Activated T-cell treated with anti-CD3 and anti-CD28 coated beads, Interleukin-2, amount 50 U/mL, for 24 hours (primary cell): ENCODE measurements around the gene CDC34.
"Not testable (repeated sequence)": the region's sequence is repeated elsewhere in the genome, so short reads cannot be mapped to it uniquely, and the experiment has no call there.

ENCODE experiments used
- DNase-seq: peaks from one replicate; pipeline ENCODE4 v3.0.0-alpha.2; 2020
- H3K27ac Mint-ChIP-seq: 2 replicates; pipeline ENCODE4 v1.8.0; 2020; ENCODE audit warnings: mild to moderate bottlenecking, mixed read lengths
- H3K27me3 Mint-ChIP-seq: 2 replicates; pipeline ENCODE4 v1.8.0; 2020; ENCODE audit warnings: mixed read lengths
- H3K36me3 Mint-ChIP-seq: 2 replicates; pipeline ENCODE4 v1.8.0; 2020; ENCODE audit warnings: low read depth, mixed read lengths
- H3K4me1 Mint-ChIP-seq: 2 replicates; pipeline ENCODE4 v1.8.0; 2020; ENCODE audit warnings: low read depth, mixed read lengths
- H3K4me3 Mint-ChIP-seq: 2 replicates; pipeline ENCODE4 v1.8.0; 2020; ENCODE audit warnings: mild to moderate bottlenecking, moderate library complexity, mixed read lengths
- H3K9me3 Mint-ChIP-seq: 2 replicates; pipeline ENCODE4 v1.8.0; 2020; ENCODE audit warnings: mixed read lengths

CDC34 gene

GRCh38 chr19:576768-577438, 45.3 kb downstream of the CDC34 start:
- no peak overlapping the region for H3K4me3 Mint-ChIP-seq
- peaks cover 46% of the 10 kb centered on the region for H3K36me3 Mint-ChIP-seq
- peaks cover 33% of the 10 kb centered on the region for H3K4me1 Mint-ChIP-seq
- H3K27ac Mint-ChIP-seq, result peak overlapping the region; percentile 44
- no peak for DNase-seq
- H3K9me3 Mint-ChIP-seq, result no peaks in the 10 kb centered on the region
- H3K27me3 Mint-ChIP-seq, result no peaks in the 10 kb centered on the region

DNA sequence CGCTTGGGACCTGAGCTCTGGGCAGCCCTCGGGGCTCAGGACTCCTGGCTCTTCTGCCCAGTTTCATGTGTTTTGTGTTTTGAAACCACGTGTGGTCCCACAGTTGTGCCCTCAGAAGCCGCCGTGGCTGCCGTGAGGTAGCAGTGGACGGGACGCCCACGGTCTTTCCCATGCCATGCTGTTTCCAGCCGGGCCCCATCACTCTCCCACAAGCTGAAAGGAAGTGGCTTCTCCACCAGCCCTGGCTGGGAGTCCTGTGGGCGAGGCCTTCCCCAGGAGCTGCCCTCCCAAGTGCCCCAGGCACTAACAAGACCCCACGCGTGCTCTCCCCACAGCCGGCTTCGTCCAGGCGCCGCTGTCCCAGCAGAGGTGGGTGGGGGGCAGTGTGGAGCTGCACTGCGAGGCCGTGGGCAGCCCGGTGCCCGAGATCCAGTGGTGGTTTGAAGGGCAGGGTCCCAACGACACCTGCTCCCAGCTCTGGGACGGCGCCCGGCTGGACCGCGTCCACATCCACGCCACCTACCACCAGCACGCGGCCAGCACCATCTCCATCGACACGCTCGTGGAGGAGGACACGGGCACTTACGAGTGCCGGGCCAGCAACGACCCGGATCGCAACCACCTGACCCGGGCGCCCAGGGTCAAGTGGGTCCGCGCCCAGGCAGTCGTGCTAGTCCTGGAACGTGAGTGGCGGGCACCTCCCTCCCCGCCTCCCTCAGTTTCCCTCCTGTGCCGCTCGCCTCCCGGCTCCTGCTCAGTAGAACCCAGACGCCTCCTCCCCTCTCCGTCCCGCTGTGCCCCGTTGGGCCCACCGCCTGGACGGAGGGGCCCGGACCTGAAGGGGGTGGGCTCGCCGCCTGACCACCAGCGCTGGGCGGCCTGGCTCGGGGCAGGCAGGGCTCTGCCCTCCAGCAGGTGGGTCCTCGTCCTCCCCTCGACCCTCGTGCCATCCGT, 46.2 kb downstream of the CDC34 start:
- Mint-ChIP-seq H3K36me3 (peaks cover 48% of the 10 kb centered on the region), H3K4me1 (peaks cover 31% of the 10 kb centered on the region), H3K27ac (no peak overlapping the region), H3K27me3 (no peaks in the 10 kb centered on the region), H3K4me3 (no peak overlapping the region), H3K9me3 (no peaks in the 10 kb centered on the region)
- DNase-seq, result no peak

DNA sequence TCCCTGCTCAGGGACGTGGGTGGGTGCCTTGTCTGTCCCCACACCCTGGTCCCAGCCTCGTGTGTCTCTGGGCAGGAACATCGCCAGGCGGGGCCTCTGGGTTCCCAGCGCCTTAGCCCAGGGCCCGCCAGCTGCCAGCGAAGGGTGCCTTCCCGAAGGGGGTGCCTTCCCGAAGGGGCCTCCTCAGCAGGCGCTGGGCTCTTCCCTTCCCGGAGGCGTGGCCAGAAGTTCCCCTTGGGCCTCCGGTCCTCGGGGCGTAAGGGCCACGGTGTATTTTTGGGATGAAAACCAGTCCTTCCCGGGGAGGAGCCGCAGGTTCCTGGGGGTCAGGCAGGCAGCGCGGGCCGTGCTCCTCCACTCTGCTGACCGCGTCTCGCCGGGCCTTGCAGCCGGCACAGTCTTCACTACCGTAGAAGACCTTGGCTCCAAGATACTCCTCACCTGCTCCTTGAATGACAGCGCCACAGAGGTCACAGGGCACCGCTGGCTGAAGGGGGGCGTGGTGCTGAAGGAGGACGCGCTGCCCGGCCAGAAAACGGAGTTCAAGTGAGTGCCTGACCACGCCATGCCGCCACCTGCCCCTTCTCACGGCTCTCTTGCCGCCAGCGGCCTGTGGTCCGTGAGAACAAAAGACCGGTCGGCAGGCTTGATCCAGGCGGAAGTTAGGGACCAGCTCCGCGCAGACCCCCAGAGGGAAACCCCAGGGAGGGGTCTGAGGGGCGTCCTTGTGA, 47.7 kb downstream of the CDC34 start:
- no peak overlapping the region for H3K4me3 Mint-ChIP-seq
- DNase-seq, result no peak
- peaks cover 47% of the 10 kb centered on the region for H3K36me3 Mint-ChIP-seq
- H3K4me1 Mint-ChIP-seq, result peaks cover 26% of the 10 kb centered on the region
- H3K27ac Mint-ChIP-seq, result no peak overlapping the region
- H3K9me3 Mint-ChIP-seq, result no peaks in the 10 kb centered on the region
- H3K27me3 Mint-ChIP-seq, result no peaks in the 10 kb centered on the region

DNA sequence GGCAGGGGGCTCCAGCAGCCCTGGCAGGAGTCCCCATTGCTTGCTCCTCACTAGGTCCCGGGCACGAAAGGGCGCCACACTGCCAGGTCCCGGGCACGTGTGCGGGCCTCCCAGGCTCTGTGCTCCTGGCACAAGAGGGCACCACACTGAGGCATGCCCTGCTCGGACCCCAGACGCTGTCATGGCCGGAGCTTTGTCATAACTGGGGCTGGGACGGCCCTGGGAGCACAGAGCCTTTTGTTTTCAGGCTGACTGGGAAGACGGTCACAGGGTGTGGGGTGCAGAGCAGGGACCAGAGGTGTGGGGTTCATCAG, 48.2 kb downstream of the CDC34 start:
- DNase-seq, result no peak
- H3K4me3 Mint-ChIP-seq, result no peak overlapping the region
- no peak overlapping the region for H3K27ac Mint-ChIP-seq
- H3K36me3 Mint-ChIP-seq, result peaks cover 43% of the 10 kb centered on the region
- no peaks in the 10 kb centered on the region for H3K27me3 Mint-ChIP-seq
- no peaks in the 10 kb centered on the region for H3K9me3 Mint-ChIP-seq
- peaks cover 21% of the 10 kb centered on the region for H3K4me1 Mint-ChIP-seq

DNA sequence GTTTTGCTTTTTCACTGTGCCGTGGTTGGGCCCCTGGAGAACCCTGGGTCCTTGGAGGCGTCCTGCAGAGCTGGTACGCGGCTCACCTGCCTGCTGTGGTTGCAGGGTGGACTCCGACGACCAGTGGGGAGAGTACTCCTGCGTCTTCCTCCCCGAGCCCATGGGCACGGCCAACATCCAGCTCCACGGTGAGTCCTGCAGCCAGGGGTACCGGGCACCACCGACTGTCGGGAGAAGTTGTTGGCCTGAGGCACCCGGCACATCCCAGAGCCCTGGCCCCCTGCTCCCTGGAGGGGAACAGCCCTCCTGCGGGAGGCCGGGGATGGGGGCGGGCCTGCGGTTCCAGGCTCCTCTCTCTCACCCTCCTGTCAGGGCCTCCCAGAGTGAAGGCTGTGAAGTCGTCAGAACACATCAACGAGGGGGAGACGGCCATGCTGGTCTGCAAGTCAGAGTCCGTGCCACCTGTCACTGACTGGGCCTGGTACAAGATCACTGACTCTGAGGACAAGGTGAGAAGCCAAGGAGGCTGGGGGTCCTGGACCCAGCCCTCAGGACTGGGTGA, 48.8 kb downstream of the CDC34 start:
- DNase-seq, result no peak
- Mint-ChIP-seq H3K9me3 (no peaks in the 10 kb centered on the region), H3K27ac (no peak overlapping the region), H3K36me3 (peaks cover 39% of the 10 kb centered on the region), H3K4me1 (peaks cover 16% of the 10 kb centered on the region), H3K4me3 (no peak overlapping the region), H3K27me3 (no peaks in the 10 kb centered on the region)

DNA sequence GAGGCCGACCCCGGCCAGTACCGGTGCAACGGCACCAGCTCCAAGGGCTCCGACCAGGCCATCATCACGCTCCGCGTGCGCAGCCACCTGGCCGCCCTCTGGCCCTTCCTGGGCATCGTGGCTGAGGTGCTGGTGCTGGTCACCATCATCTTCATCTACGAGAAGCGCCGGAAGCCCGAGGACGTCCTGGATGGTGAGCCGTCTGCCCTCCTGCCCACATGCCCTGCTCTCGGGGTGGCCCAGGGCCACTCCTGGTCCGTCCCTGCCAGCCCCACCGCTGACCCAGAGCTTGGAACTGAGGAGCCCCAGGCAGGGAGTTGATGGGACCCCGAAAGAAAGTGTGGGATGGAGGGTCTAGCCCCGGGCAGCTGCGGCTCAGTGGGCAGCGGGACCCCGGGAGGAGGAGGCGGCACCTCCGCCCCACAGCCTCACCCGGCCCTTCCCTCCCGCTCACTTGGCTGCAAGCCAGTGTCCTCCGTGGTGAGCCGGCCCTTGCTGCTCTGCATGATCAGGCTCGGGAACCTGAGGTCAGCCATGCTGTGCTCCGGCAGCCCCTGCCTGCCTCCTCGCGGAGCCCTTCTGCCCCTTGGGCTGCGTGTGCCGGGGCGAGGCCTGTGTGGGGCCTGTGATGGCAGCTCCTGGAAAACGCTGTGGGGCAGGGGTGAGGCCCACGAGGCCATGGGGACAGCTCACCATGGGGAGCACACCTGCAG, 50.0 kb downstream of the CDC34 start:
- Mint-ChIP-seq H3K27me3 (peaks cover 7% of the 10 kb centered on the region), H3K9me3 (no peaks in the 10 kb centered on the region), H3K4me3 (no peak overlapping the region), H3K4me1 (peaks cover 11% of the 10 kb centered on the region), H3K36me3 (peaks cover 36% of the 10 kb centered on the region), H3K27ac (no peak overlapping the region)
- DNase-seq, result no peak

DNA sequence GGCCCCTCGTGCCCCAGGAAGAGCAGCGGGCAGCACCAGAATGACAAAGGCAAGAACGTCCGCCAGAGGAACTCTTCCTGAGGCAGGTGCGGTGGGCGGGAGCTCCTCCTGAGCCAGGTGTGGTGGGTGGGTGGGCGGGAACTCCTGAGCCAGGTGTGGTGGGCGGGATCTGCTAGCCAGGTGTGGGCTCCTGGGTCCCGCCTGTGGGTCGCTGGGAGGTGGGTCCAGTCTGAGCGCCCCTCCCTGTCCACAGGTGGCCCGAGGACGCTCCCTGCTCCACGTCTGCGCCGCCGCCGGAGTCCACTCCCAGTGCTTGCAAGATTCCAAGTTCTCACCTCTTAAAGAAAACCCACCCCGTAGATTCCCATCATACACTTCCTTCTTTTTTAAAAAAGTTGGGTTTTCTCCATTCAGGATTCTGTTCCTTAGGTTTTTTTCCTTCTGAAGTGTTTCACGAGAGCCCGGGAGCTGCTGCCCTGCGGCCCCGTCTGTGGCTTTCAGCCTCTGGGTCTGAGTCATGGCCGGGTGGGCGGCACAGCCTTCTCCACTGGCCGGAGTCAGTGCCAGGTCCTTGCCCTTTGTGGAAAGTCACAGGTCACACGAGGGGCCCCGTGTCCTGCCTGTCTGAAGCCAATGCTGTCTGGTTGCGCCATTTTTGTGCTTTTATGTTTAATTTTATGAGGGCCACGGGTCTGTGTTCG, 51.1 kb downstream of the CDC34 start:
- Mint-ChIP-seq H3K36me3 (peaks cover 33% of the 10 kb centered on the region), H3K4me1 (peaks cover 4% of the 10 kb centered on the region)

DNA sequence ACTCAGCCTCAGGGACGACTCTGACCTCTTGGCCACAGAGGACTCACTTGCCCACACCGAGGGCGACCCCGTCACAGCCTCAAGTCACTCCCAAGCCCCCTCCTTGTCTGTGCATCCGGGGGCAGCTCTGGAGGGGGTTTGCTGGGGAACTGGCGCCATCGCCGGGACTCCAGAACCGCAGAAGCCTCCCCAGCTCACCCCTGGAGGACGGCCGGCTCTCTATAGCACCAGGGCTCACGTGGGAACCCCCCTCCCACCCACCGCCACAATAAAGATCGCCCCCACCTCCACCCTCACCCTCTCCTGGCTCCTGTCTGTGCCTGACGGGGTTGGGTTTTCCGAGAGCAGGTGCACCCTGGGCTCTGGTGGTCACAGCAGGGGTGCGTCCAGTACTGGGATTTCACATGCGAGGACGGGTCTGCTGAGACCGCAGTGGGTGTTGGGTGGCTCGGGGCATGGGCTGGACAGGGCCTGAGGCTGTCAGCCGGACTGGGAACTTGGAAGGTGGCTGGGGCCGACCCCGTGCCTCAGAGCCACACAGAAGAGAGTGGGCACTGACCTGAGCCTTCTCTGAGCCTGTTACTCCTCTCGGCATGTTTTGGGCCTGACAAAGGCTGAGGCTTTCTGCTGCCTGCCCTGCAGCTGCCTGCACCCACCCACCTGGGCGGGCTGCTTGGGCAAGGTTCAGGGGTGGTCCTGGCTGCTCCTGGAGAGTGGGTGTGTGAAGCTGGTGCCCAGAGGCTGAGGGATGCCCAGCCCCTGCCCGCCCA, 51.8 kb downstream of the CDC34 start:
- no peaks in the 10 kb centered on the region for H3K9me3 Mint-ChIP-seq
- no peak overlapping the region for H3K27ac Mint-ChIP-seq
- peaks cover 7% of the 10 kb centered on the region for H3K4me1 Mint-ChIP-seq
- no peak overlapping the region for H3K4me3 Mint-ChIP-seq
- peaks cover 29% of the 10 kb centered on the region for H3K36me3 Mint-ChIP-seq
- peaks cover 16% of the 10 kb centered on the region for H3K27me3 Mint-ChIP-seq
- no peak for DNase-seq

More for the DNA sequence above, 51.1 kb downstream of the CDC34 start:
- Mint-ChIP-seq H3K4me3 (no peak overlapping the region), H3K9me3 (no peaks in the 10 kb centered on the region), H3K27me3 (peaks cover 11% of the 10 kb centered on the region), H3K27ac (no peak overlapping the region)
- no peak for DNase-seq

DNA sequence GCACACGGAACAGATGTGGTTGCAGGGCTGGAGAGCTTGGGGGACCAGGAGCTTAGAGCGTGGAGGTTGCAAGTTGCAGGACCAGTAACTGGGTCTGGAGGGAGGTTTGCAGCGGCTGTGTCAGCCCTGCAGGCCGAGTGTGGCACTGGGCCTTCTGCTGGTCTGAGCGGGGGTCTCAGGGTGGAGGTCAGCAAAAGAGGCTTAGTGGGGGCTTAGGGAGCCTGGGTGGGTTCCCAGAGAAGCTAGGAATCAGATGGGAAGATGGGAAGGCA, 52.3 kb downstream of the CDC34 start:
- no peak overlapping the region for H3K4me3 Mint-ChIP-seq
- H3K27ac Mint-ChIP-seq, result no peak overlapping the region

DNA sequence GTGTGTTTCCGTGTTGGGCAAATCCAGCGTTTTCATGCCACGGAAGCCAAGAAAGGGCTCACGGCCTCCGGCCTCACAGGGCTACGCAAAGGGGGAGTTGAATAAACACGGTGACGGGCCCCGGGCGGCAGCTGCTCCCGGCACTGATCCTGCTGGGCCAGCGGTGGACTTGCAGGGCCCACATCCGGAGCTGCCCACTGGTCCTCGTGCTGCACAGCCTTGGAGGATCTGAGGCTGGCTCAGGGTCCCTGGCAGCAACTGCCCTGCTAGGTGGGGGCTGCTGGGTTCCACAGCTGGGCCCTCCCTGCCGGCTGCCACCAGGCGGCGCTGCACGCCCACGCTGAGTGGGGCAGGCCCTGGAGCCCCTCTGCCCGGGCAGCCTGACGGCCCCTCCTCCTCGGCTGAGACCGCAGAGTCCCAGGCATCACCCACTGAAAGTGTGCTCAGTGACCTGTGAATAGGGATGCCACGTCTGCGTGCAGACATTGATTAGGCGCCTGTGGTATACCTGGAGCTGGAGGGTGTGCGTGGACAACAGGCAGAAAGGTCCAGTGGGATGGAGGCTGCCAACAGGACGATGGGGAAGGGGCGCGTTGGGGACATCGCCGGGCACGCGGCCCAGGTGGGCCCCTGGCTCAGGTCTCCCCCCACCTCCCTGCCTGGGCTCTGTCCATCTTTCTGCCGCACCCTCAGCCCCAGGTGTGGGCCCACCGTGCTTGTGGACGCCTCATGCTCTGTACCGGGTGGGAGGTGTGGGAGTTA, 52.9 kb downstream of the CDC34 start:
- no peak overlapping the region for H3K27ac Mint-ChIP-seq
- H3K27me3 Mint-ChIP-seq, result peaks cover 24% of the 10 kb centered on the region
- H3K4me3 Mint-ChIP-seq, result no peak overlapping the region
- H3K9me3 Mint-ChIP-seq, result no peaks in the 10 kb centered on the region
- peaks cover 23% of the 10 kb centered on the region for H3K36me3 Mint-ChIP-seq
- peaks cover 11% of the 10 kb centered on the region for H3K4me1 Mint-ChIP-seq
- DNase-seq, result peak; percentile 81

More for the DNA sequence above, 52.3 kb downstream of the CDC34 start:
- H3K9me3 Mint-ChIP-seq, result no peaks in the 10 kb centered on the region
- no peak for DNase-seq
- peaks cover 9% of the 10 kb centered on the region for H3K4me1 Mint-ChIP-seq
- peaks cover 20% of the 10 kb centered on the region for H3K27me3 Mint-ChIP-seq
- H3K36me3 Mint-ChIP-seq, result peaks cover 26% of the 10 kb centered on the region

- Mint-ChIP-seq H3K4me1 (peaks cover 11% of the 10 kb centered on the region), H3K36me3 (peaks cover 16% of the 10 kb centered on the region), H3K27me3 (peaks cover 24% of the 10 kb centered on the region)
- not testable (repeated sequence) for H3K4me3 Mint-ChIP-seq, H3K27ac Mint-ChIP-seq, DNase-seq, H3K9me3 Mint-ChIP-seq
Observed at GRCh38 chr19:585146-585545, 53.6 kb downstream of the CDC34 start.

DNA sequence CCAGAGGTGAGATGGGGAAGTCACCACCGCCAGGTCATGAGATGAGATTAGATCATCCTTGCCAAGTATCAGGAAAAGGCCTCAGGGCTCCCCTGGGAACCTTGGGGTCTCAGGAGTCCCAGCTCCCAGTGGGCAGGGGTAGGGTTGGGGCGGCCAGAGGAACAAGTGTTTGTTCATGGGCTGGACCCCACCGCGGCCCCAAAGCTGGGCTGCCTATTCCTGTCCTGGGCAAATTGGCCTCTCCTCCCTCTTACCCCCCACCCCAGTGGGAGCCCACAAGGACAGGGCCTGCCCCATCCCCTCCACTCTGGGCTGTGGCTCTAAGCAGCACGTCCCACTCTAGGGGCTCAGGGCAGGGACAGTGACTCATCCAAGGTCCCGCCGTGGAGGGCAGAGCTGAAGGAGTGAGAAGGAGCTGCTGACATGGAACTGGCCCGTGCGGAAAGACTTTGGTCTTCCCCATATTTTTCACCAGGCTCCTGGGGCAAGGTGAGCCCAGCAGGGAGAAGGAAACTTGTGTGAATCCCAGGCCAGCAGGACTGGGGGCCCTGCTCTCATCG, 54.1 kb downstream of the CDC34 start:
- H3K4me3 Mint-ChIP-seq, result no peak overlapping the region
- H3K27me3 Mint-ChIP-seq, result peaks cover 26% of the 10 kb centered on the region
- no peaks in the 10 kb centered on the region for H3K9me3 Mint-ChIP-seq
- peaks cover 12% of the 10 kb centered on the region for H3K36me3 Mint-ChIP-seq
- peaks cover 11% of the 10 kb centered on the region for H3K4me1 Mint-ChIP-seq
- no peak overlapping the region for H3K27ac Mint-ChIP-seq
- DNase-seq, result no peak
